T follicular helper cell (primary cell): ENCODE data around the gene PTPRM.

Experiments
- DNase-seq: peaks from one replicate; pipeline ENCODE4 v3.0.0-alpha.2; 2020; ENCODE audit warnings: low read depth

PTPRM gene

GRCh38 chr18:8326763-8327394, 759.8 kb downstream of the PTPRM start:
- DNase-seq: no peak

- no peak for DNase-seq
These were observed 761.0 kb downstream of the PTPRM start for GRCh38 chr18:8328126-8328525.

DNA sequence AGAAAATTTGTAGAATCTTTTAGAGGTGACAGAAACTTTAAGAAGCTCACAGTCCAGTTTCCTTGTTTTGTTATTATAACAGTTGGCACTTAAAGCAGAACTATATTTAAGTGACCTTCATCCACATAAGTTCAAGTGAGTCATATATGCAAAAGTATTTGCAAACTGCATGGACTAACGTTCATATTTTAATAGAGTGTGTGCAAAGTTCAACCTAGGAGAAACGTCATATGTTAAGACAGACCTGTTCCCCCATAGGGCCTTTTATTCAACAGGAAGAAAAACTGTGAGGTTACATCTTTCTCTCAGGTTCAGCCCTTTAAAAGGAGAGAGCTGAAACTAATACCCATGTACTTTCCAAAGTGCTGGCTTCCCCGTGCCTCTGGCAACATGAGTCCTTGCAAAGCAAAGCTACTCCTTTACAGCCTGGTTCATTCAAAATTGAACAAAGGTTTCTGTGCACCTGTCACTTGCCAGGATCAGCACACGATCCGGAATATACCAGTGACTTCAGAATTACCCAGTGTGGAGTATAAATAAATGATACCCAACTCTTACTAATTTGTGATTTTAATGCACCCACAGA, 762.2 kb downstream of the PTPRM start:
- DNase-seq: no peak

DNA sequence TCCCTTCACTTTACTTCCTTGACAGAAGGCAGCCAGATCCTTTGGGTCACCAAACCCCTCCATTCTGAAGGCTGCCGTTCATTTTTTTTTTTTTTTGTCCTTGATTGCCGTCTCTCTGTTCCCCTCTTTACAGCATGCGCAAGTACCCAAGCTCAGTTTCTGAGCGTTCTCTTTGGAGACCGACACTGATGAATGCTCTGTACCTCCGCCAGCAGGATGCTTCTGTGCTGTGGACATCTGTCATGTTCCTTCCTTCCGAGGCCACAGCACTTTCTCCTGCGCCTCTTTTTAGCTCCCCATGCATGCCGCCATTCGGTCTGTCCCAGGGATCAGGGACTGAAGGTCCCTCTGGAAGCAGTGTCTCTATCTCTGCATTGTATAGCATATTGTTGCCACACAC, 763.5 kb downstream of the PTPRM start:
- no peak for DNase-seq

- no peak for DNase-seq
These were observed 765.2 kb downstream of the PTPRM start for GRCh38 chr18:8332286-8332685.

GRCh38 chr18:8333961-8334360, 766.8 kb downstream of the PTPRM start:
- no peak for DNase-seq

- DNase-seq: no peak
These were observed 770.1 kb downstream of the PTPRM start for GRCh38 chr18:8337211-8337610.

DNA sequence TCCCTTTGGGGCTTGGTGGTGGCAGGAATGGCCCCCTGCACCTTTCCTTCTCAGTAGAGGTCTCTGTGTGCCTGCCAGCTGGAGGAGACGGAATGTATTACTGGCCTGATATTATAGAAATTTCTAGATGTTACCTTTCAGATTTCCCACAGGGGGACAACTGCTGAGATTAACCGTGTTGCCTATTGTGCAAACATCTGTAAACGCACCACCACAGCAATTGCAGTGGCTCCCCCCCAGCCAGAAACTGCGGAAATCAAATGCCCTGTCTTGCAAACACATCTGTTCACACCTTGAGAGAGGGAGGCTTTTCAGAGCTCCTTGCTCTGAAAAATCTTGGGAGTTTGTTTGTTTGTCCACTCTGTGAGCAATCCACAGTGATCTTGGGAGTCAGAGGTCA, 772.1 kb downstream of the PTPRM start:
- DNase-seq: no peak

DNA sequence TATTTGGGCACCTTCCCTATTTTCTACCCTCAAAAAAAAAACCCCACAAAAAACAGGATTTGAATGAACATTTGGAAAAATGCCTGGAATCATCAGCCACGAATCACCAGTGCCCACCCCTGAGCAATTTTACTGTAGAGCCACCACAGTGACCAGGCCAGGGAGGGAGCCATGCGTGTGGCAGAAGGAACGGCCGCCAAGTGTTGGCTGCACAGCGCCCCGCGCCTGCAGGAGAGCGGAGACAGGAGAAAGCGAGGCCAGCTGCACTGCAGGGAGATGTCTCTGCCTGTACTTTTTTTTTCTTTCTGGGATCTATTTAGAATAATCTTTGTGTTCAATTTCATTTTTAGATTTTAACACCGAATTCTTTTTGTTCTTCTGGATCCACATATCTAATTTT, 772.8 kb downstream of the PTPRM start:
- DNase-seq: no peak

- no peak for DNase-seq
These were observed 774.5 kb downstream of the PTPRM start for GRCh38 chr18:8341481-8342230.

- DNase-seq: no peak
These were observed 781.1 kb downstream of the PTPRM start for GRCh38 chr18:8348051-8348720.

DNA sequence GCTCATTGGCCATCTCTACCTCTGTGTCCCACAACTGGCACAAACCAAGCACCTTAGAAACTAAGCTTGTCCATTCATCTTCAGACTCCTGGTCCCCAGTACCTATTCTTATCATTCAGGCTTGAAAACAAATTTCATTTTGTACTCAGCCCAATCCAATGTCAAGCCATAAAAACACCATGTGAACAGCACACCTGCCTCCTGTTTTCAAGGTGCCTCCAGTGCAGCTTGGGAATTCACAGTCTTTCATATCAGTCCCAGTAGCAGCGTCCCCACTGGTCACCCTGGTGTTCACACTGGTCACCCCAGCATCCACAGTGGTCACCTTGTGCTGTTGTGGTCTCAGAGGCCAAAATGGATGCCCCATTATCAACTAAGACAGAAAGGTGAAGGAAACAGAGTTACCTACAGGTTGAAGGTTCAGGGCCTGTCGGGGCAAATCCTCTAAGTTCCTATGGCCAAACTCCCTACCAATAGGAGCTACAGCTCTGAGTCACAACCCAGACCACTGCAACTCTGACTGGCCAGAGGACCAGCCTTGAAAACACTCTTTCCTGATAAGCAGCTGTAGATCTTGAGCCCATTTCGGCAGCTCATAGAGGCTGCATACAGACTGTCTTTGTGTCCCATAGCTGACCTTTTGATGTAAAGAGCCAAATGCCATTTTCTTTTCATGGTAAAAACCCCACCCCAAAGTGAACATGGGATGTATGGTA, 782.6 kb downstream of the PTPRM start:
- no peak for DNase-seq

- DNase-seq: no peak
These were observed 783.5 kb downstream of the PTPRM start for GRCh38 chr18:8350628-8351027.

DNA sequence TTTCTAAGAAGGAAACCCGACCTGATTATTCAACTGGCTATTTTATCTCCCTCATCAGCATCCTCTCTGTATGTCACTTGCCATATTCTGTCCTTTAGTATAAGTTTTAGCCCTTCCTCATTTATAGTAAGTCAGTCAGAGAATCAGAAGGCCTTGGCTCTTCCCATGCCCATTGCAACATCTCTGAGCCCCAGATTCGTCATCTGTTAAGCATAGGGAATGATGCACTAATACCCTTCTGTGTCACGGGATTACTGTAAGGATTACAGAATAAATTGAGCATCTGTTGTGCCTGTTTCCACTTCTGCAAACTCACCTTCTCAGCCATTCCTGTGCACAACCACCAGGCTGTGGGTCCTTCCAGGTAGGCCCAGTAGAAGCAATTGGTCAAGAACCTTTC, 784.0 kb downstream of the PTPRM start:
- DNase-seq: no peak

GRCh38 chr18:8354304-8354703, 787.2 kb downstream of the PTPRM start:
- DNase-seq: no peak

DNA sequence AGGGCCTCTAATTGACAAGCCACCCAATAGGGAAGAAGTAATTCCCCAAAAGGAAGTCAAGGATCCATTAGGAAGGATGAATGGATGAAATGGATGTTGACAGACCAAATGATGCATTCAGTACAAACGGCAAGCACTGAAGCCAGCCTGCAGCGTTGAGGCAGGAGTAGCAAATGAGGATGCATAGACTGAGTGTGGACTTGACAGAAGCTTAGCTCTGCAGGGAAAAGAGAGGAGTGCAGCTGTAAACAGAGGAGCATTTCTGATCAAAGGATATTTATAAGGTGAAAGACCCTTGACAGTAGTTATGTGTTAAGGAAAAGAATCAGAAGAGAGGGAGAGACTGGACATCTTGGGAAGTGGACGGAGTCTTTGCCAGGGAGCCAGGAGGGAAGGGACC, 788.9 kb downstream of the PTPRM start:
- DNase-seq: no peak

DNA sequence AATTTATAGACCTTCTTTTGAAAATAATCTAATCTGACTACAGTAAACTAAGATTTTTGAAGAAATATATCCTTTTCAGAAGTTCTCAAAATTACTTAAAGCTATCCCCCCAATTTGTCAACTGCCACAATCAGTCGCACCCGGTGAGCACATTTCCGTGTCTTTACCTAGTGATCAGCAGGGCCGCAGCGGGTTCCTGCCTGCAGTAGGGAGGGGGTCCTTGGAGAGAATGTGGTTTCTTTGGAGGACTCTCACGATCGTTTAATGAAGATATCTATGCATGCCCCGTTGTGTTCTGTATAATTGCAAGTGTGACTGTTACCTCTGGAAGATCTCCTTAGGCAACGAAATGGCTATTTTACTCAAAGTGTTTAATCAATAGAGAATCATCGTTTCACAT, 790.2 kb downstream of the PTPRM start:
- DNase-seq: no peak

GRCh38 chr18:8358033-8358765, 791.1 kb downstream of the PTPRM start:
- DNase-seq: no peak

GRCh38 chr18:8359076-8359475, 792.0 kb downstream of the PTPRM start:
- no peak for DNase-seq

- DNase-seq: no peak
These were observed 792.4 kb downstream of the PTPRM start for GRCh38 chr18:8359481-8359880.

- no peak for DNase-seq
These were observed 794.9 kb downstream of the PTPRM start for GRCh38 chr18:8361941-8362471.
